NCI-H748 treated with DMSO at 0.1 percent for 48 hours (cell line): ENCODE data around the gene INSC.
"Not testable (repeated sequence)": the region's sequence is repeated elsewhere in the genome, so short reads cannot be mapped to it uniquely, and the experiment has no call there.

Experiments
- DNase-seq: peaks from one replicate; lab custom pipeline; 2025; lab: John Stamatoyannopoulos, UW

The INSC gene

GRCh38 chr11:15114501-15115475, at the start of gene INSC:
Gene INSC (plus strand): TSS chr11:15114923. CDS start chr11:15149175, 34,252 bp downstream.
- DNase-seq: no peak

GRCh38 chr11:15069751-15070150, 45.0 kb upstream of the INSC start:
- DNase-seq: not testable (repeated sequence)

GRCh38 chr11:15071556-15072255, 43.0 kb upstream of the INSC start:
- no peak for DNase-seq

GRCh38 chr11:15072551-15073143, 42.1 kb upstream of the INSC start:
- no peak for DNase-seq

- DNase-seq: peak; percentile 55
Observed at GRCh38 chr11:15073361-15074205, 41.1 kb upstream of the INSC start, which contains the start of gene CALCB. Gene CALCB (plus strand): TSS chr11:15073593. CDS start chr11:15074719, 1,126 bp downstream.

GRCh38 chr11:15074206-15075161, 40.2 kb upstream of the INSC start:
- DNase-seq: peak; percentile 91

GRCh38 chr11:15075162-15075526, 39.6 kb upstream of the INSC start:
- no peak for DNase-seq

GRCh38 chr11:15091175-15091574, 23.5 kb upstream of the INSC start:
- DNase-seq: no peak

- no peak for DNase-seq
Observed at GRCh38 chr11:15091625-15092024, 23.1 kb upstream of the INSC start.

GRCh38 chr11:15093432-15093831, 21.3 kb upstream of the INSC start:
- DNase-seq: no peak

GRCh38 chr11:15095736-15096228, 18.9 kb upstream of the INSC start:
- no peak for DNase-seq

GRCh38 chr11:15097411-15097810, 17.3 kb upstream of the INSC start:
- DNase-seq: no peak

GRCh38 chr11:15099267-15099666, 15.5 kb upstream of the INSC start:
- no peak for DNase-seq

- peak; percentile 37 for DNase-seq
Observed at GRCh38 chr11:15101072-15101709, 13.5 kb upstream of the INSC start.

GRCh38 chr11:15104166-15104565, 10.6 kb upstream of the INSC start:
- no peak for DNase-seq

GRCh38 chr11:15106201-15106965, 8.3 kb upstream of the INSC start:
- DNase-seq: no peak

GRCh38 chr11:15107730-15108515, 6.8 kb upstream of the INSC start:
- no peak for DNase-seq

GRCh38 chr11:15108592-15109130, 6.1 kb upstream of the INSC start:
- no peak for DNase-seq
